ENCODE results near the gene RHCE.
"Not testable (repeated sequence)": the region's sequence is repeated elsewhere in the genome, so short reads cannot be mapped to it uniquely, and the experiment has no call there.

DNA sequence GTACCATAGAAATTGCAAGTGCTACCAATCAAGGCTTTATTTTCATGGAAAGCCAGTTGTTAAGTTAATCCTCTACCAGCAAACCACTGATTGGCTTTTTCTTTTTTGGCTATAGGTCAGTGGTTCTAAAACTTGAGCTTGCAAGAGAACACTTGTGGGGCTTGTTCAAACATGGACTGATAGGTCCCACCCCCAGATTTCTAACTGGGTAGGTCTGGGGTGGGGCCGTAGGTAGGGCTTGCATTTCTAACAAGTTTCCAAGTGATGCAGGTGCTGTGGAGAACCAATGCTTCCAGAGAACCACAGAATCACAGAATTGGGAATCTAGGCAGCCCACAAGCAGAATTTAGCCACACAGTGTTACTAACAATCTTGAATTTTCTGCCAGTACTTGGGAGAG lies 36.8 kb downstream of the RHCE start:
- TF ChIP-seq, protein P1, sequence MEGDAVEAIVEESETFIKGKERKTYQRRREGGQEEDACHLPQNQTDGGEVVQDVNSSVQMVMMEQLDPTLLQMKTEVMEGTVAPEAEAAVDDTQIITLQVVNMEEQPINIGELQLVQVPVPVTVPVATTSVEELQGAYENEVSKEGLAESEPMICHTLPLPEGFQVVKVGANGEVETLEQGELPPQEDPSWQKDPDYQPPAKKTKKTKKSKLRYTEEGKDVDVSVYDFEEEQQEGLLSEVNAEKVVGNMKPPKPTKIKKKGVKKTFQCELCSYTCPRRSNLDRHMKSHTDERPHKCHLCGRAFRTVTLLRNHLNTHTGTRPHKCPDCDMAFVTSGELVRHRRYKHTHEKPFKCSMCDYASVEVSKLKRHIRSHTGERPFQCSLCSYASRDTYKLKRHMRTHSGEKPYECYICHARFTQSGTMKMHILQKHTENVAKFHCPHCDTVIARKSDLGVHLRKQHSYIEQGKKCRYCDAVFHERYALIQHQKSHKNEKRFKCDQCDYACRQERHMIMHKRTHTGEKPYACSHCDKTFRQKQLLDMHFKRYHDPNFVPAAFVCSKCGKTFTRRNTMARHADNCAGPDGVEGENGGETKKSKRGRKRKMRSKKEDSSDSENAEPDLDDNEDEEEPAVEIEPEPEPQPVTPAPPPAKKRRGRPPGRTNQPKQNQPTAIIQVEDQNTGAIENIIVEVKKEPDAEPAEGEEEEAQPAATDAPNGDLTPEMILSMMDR (IDR thresholded peaks at IDR 0.05), result not testable (repeated sequence)
- TF ChIP-seq POLR2A (IDR thresholded peaks at IDR 0.05); EP300 (IDR thresholded peaks at IDR 0.05; ENCODE audit: low read depth): not testable (repeated sequence)
